GM23248 (cell line): Measurements from ENCODE around the gene RAB9B. TPM values are rescaled to one million over a fixed set of nuclear protein-coding genes. Genes with fewer than 3 reads are reported as not detected.

Experiments used
- DNase-seq: peaks from one replicate; pipeline ENCODE4 v3.0.0-alpha.2; 2015
- H2AFZ ChIP-seq: fragments of 200-600 bp; sonication (generic); 2 replicates; pipeline ENCODE4 v1.6.1; 2016; ENCODE audit warnings: antibody characterized with exemption
- H3F3A ChIP-seq: fragments of 200-600 bp; sonication (generic); 2 replicates; pipeline ENCODE4 v1.6.1; 2016; ENCODE audit warnings: mild to moderate bottlenecking, antibody characterized with exemption, mixed run types; ENCODE audit not compliant: insufficient read depth
- H3K27ac ChIP-seq: fragments of 200-600 bp; sonication (generic); 2 replicates; pipeline ENCODE4 v1.5.1; 2016; ENCODE audit warnings: mild to moderate bottlenecking
- H3K27me3 ChIP-seq: fragments of 200-600 bp; sonication (generic); replicated peaks from 2 replicates; pipeline ENCODE4 v1.6.1; 2016; ENCODE audit warnings: mild to moderate bottlenecking; ENCODE audit not compliant: insufficient read depth
- H3K36me3 ChIP-seq: fragments of 200-600 bp; sonication (generic); 2 replicates; pipeline ENCODE4 v1.6.1; 2016; ENCODE audit warnings: low read depth, mild to moderate bottlenecking
- H3K4me1 ChIP-seq: fragments of 200-600 bp; sonication (generic); 2 replicates; pipeline ENCODE4 v1.6.1; 2016; ENCODE audit warnings: mild to moderate bottlenecking; ENCODE audit not compliant: insufficient read depth
- H3K4me2 ChIP-seq: fragments of 200-600 bp; sonication (generic); one replicate; pipeline ENCODE4 v1.6.1; 2016; ENCODE audit warnings: mild to moderate bottlenecking; ENCODE audit not compliant: unreplicated experiment
- H3K4me3 ChIP-seq: fragments of 200-600 bp; sonication (generic); 2 replicates; pipeline ENCODE4 v1.5.1; 2016; ENCODE audit warnings: mild to moderate bottlenecking
- H3K79me2 ChIP-seq: fragments of 200-600 bp; sonication (generic); 2 replicates; pipeline ENCODE4 v1.6.1; 2016; ENCODE audit warnings: mild to moderate bottlenecking; ENCODE audit not compliant: insufficient read depth
- H3K9ac ChIP-seq: fragments of 200-600 bp; sonication (generic); 2 replicates; pipeline ENCODE4 v1.6.1; 2016; ENCODE audit warnings: mild to moderate bottlenecking
- H3K9me2 ChIP-seq: fragments of 200-600 bp; sonication (generic); 2 replicates; pipeline ENCODE4 v1.6.1; 2016; ENCODE audit warnings: mixed run types, mild to moderate bottlenecking, moderate library complexity; ENCODE audit not compliant: insufficient read depth
- H3K9me3 ChIP-seq: fragments of 200-600 bp; sonication (generic); one replicate; pipeline ENCODE4 v1.6.1; 2017; ENCODE audit warnings: low read depth
- H4K20me1 ChIP-seq: fragments of 200-600 bp; sonication (generic); 2 replicates; pipeline ENCODE4 v1.6.0; 2016; ENCODE audit not compliant: insufficient read depth
- EZH2 ChIP-seq: fragments of 200-600 bp; sonication (generic); IDR thresholded peaks from 2 replicates; pipeline ENCODE4 v1.6.1; 2018; ENCODE audit warnings: antibody characterized with exemption, mild to moderate bottlenecking; ENCODE audit not compliant: insufficient read depth, poor library complexity, severe bottlenecking
- EZH2phosphoT487 ChIP-seq: fragments of 200-600 bp; sonication (generic); IDR thresholded peaks from 2 replicates; pipeline ENCODE4 v1.6.1; 2018; ENCODE audit warnings: antibody characterized with exemption, moderate library complexity, mild to moderate bottlenecking, low read depth; ENCODE audit not compliant: insufficient read depth
- WGBS, 2 experiments: methylation state at CpG; one replicate each; pipeline ENCODE4 v1.1.6; 2015 to 2017; ENCODE audit warnings: low lambda C conversion rate in 2 of 2, low coverage in 1 of 2; ENCODE audit errors: missing lambda C conversion rate in 2 of 2; 5-methylcytosine and 5-hydroxymethylcytosine counted together
- in situ Hi-C: fragments of 300-500 bp; cut with MboI; formaldehyde crosslinking; loops from 2 replicates; pipeline ENCODE4 v1.15.0; 2020
- polyA plus RNA-seq: library from polyadenylated mRNA; unstranded; fragments of >200 nt; fragmentation: Nextera tagmentation; extraction: Ambion mirVana; gene quantifications from 2 replicates; pipeline ENCODE4 v1.2.1, GENCODE V29; 2016
- total RNA-seq: library from RNA; depleted of rRNA; stranded (reverse); fragments of >200 nt; shearing (Covaris generic); gene quantifications from 2 replicates; pipeline ENCODE4 v1.2.3, GENCODE V29; 2014

The RAB9B gene
- total and polyA plus RNA-seq, 2 experiments from 2014 or later = 0.80 to 1.5 TPM

GRCh38 chrX:103797691-103798090 is 34.4 kb downstream of the RAB9B start:
- no peaks in the 10 kb centered on the region for H3K27me3 ChIP-seq
- H3K4me1 ChIP-seq = peaks cover 21% of the 10 kb centered on the region
- no peaks in the 10 kb centered on the region for H3K79me2 ChIP-seq
- H3F3A ChIP-seq = peaks cover 11% of the 10 kb centered on the region
- H3K4me2 ChIP-seq = no peak overlapping the region
- no peak overlapping the region for H2AFZ ChIP-seq
- H4K20me1 ChIP-seq = no peaks in the 10 kb centered on the region
- in situ Hi-C loops = no loop called here
- no peaks in the 10 kb centered on the region for H3K9me3 ChIP-seq
- no peak overlapping the region for H3K9ac ChIP-seq
- no peaks in the 10 kb centered on the region for H3K36me3 ChIP-seq
- no peaks in the 10 kb centered on the region for H3K9me2 ChIP-seq
- WGBS, 2 experiments = 78 to 84% methylated on average over 2 of the region's 2 CpGs
- TF ChIP-seq EZH2phosphoT487 = no peak
- no peak overlapping the region for H3K27ac ChIP-seq
- DNase-seq = peak; percentile 9
- H3K4me3 ChIP-seq = no peak overlapping the region

- Histone ChIP-seq H4K20me1 (no peaks in the 10 kb centered on the region), H3K9ac (no peak overlapping the region), H3F3A (peaks cover 21% of the 10 kb centered on the region), H3K4me1 (peaks cover 38% of the 10 kb centered on the region), H3K9me2 (no peaks in the 10 kb centered on the region), H3K27me3 (no peaks in the 10 kb centered on the region), H3K9me3 (no peaks in the 10 kb centered on the region), H3K36me3 (no peaks in the 10 kb centered on the region), H3K4me2 (no peak overlapping the region), H2AFZ (no peak overlapping the region), H3K4me3 (no peak overlapping the region), H3K79me2 (no peaks in the 10 kb centered on the region), H3K27ac (peak overlapping the region; percentile 59)
- 59 to 70% methylated on average over 4 of the region's 4 CpGs for WGBS, 2 experiments
- in situ Hi-C loops = no loop called here
- DNase-seq = peak; percentile 20
- no peak for TF ChIP-seq EZH2phosphoT487
Measured at GRCh38 chrX:103794119-103794518, 37.9 kb downstream of the RAB9B start.

- Histone ChIP-seq H3K4me1 (peaks cover 38% of the 10 kb centered on the region), H3K27ac (peak overlapping the region; percentile 59), H3K79me2 (no peaks in the 10 kb centered on the region), H3K4me2 (peak overlapping the region; percentile 58), H3K36me3 (no peaks in the 10 kb centered on the region), H3K4me3 (peak overlapping the region; percentile 62), H3K9me3 (no peaks in the 10 kb centered on the region), H3K9me2 (no peaks in the 10 kb centered on the region), H4K20me1 (no peaks in the 10 kb centered on the region), H3K9ac (0 out of 2 replicates have a peak overlapping the region, but pooled peaks have one; percentile 5), H3K27me3 (no peaks in the 10 kb centered on the region), H3F3A (peaks cover 21% of the 10 kb centered on the region), H2AFZ (no peak overlapping the region; the same call in 1 of the 2 replicates)
- in situ Hi-C loops = no loop called here
- TF ChIP-seq EZH2phosphoT487 (no peak), EZH2 (no peak)
- peak; percentile 20 for DNase-seq
- 87 to 93% methylated on average over 2 of the region's 2 CpGs for WGBS, 2 experiments
Measured at GRCh38 chrX:103793545-103793940, 38.5 kb downstream of the RAB9B start.

- TF ChIP-seq EZH2phosphoT487 (no peak), EZH2 (no peak)
- H3F3A ChIP-seq = peaks cover 21% of the 10 kb centered on the region
- in situ Hi-C loops = no loop called here
- H3K27me3 ChIP-seq = no peaks in the 10 kb centered on the region
- H3K4me1 ChIP-seq = peaks cover 38% of the 10 kb centered on the region
- DNase-seq = peak; percentile 80
- no peaks in the 10 kb centered on the region for H3K9me2 ChIP-seq
- H2AFZ ChIP-seq = no peak overlapping the region; the same call in 1 of the 2 replicates
- peak overlapping the region; percentile 59 for H3K27ac ChIP-seq
- H3K4me3 ChIP-seq = peak overlapping the region; percentile 62
- WGBS, 2 experiments = 38 to 43% methylated on average over 6 of the region's 6 CpGs
- H3K4me2 ChIP-seq = peak overlapping the region; percentile 58
- H3K36me3 ChIP-seq = no peaks in the 10 kb centered on the region
- H3K9ac ChIP-seq = 0 out of 2 replicates have a peak overlapping the region, but pooled peaks have one; percentile 5
- H4K20me1 ChIP-seq = no peaks in the 10 kb centered on the region
- H3K79me2 ChIP-seq = no peaks in the 10 kb centered on the region
- H3K9me3 ChIP-seq = no peaks in the 10 kb centered on the region
Measured at GRCh38 chrX:103792916-103793544, 39.0 kb downstream of the RAB9B start.
